Stimulated activated CD4-positive, alpha-beta T cell treated with anti-CD3 and anti-CD28 coated beads, Interleukin-2, amount 100 ng/mL, for 24 hours (primary cell): ENCODE measurements around the gene SLC35E2B.
"Not testable (repeated sequence)": the region's sequence is repeated elsewhere in the genome, so short reads cannot be mapped to it uniquely, and the experiment has no call there.

ENCODE experiments used
- DNase-seq, 2 donors: peaks; one replicate each; pipeline ENCODE4 v3.0.0-alpha.2; 2020

Gene SLC35E2B

GRCh38 chr1:1692714-1693647 lies at the start of gene SLC35E2B:
SLC35E2B (minus strand) TSS chr1:1692795; CDS start chr1:1676699, 16,096 bp downstream.
- peak; percentile 76 to 92 for DNase-seq

- not testable (repeated sequence) for DNase-seq
Measured at GRCh38 chr1:1741013-1741412, 48.4 kb upstream of the SLC35E2B start.

GRCh38 chr1:1738799-1739337 lies 46.3 kb upstream of the SLC35E2B start:
- not testable (repeated sequence) for DNase-seq

- DNase-seq, result not testable (repeated sequence)
Measured at GRCh38 chr1:1737675-1738590, 45.3 kb upstream of the SLC35E2B start.

- DNase-seq, result no peak
Measured at GRCh38 chr1:1732381-1732780, 39.8 kb upstream of the SLC35E2B start.

GRCh38 chr1:1730870-1731269 lies 38.3 kb upstream of the SLC35E2B start:
- DNase-seq, result no peak

- not testable (repeated sequence) for DNase-seq
Measured at GRCh38 chr1:1730230-1730629, 37.6 kb upstream of the SLC35E2B start.

GRCh38 chr1:1729116-1729816 lies 36.7 kb upstream of the SLC35E2B start:
- DNase-seq, result not testable (repeated sequence)

- not testable (repeated sequence) for DNase-seq
Measured at GRCh38 chr1:1728308-1729005, 35.9 kb upstream of the SLC35E2B start.

GRCh38 chr1:1727131-1727651 lies 34.6 kb upstream of the SLC35E2B start:
- DNase-seq, result not testable (repeated sequence)

GRCh38 chr1:1726088-1726487 lies 33.5 kb upstream of the SLC35E2B start:
- DNase-seq, result not testable (repeated sequence)

- peak; percentile 91 to 99 for DNase-seq
Measured at GRCh38 chr1:1724035-1724864, 31.7 kb upstream of the SLC35E2B start, which contains the start of gene CDK11A. CDK11A (minus strand) TSS chr1:1724357; CDS start chr1:1722818, 1,539 bp downstream.

- no peak for DNase-seq
Measured at GRCh38 chr1:1721201-1721600, 28.6 kb upstream of the SLC35E2B start.

GRCh38 chr1:1715109-1715883 lies 22.7 kb upstream of the SLC35E2B start:
- not testable (repeated sequence) for DNase-seq

GRCh38 chr1:1707897-1708296 lies 15.3 kb upstream of the SLC35E2B start:
- not testable (repeated sequence) for DNase-seq

GRCh38 chr1:1707241-1707640 lies 14.6 kb upstream of the SLC35E2B start:
- DNase-seq, result not testable (repeated sequence)

- not testable (repeated sequence) for DNase-seq
Measured at GRCh38 chr1:1705623-1706022, 13.0 kb upstream of the SLC35E2B start.

- DNase-seq, result peak in 1 of 2 donors; percentile 15
Measured at GRCh38 chr1:1704284-1704957, 11.8 kb upstream of the SLC35E2B start.

- peak in 1 of 2 donors; percentile 18 for DNase-seq
Measured at GRCh38 chr1:1703796-1704195, 11.2 kb upstream of the SLC35E2B start.
